Activated CD8-positive, alpha-beta T cell treated with anti-CD3 and anti-CD28 coated beads for 36 hours (primary cell): ENCODE results near the gene ADAMTS9. TPM values are rescaled to one million over a fixed set of nuclear protein-coding genes. Genes with fewer than 3 reads are reported as not detected.

Experiments used
- ATAC-seq: fragments of 200-7000 bp; cut with Tn5 transposase; one replicate; pipeline ENCODE4 v1.10.0; 2021; ENCODE audit warnings: mild to moderate bottlenecking, moderate library complexity
- CTCF ChIA-PET: fragments of 350-600 bp; sonication (Branson Sonifier 250); formaldehyde crosslinking; loops from one replicate; lab custom pipeline; 2021; ENCODE audit warnings: antibody characterized with exemption; lab: Charles Lee
- POLR2A ChIA-PET: fragments of 350-600 bp; sonication (Branson Sonifier 250); formaldehyde crosslinking; loops from one replicate; lab custom pipeline; 2021; ENCODE audit warnings: antibody characterized with exemption; lab: Charles Lee
- DNase-seq: peaks from one replicate; pipeline ENCODE4 v3.0.0-alpha.2; 2020
- H3K27ac Mint-ChIP-seq: one replicate; pipeline ENCODE4 v1.8.0; 2021; ENCODE audit warnings: mild to moderate bottlenecking, mixed read lengths
- H3K27me3 Mint-ChIP-seq: one replicate; pipeline ENCODE4 v1.8.0; 2021; ENCODE audit warnings: mixed read lengths
- H3K36me3 Mint-ChIP-seq: one replicate; pipeline ENCODE4 v1.8.0; 2021; ENCODE audit warnings: low read depth, mixed read lengths
- H3K4me1 Mint-ChIP-seq: one replicate; pipeline ENCODE4 v1.8.0; 2021; ENCODE audit warnings: low read depth, mixed read lengths
- H3K4me3 Mint-ChIP-seq: one replicate; pipeline ENCODE4 v1.8.0; 2021; ENCODE audit warnings: mild to moderate bottlenecking, moderate library complexity, mixed read lengths
- H3K9me3 Mint-ChIP-seq: one replicate; pipeline ENCODE4 v1.8.0; 2021; ENCODE audit warnings: mixed read lengths
- CTCF ChIP-seq: fragments of 200-600 bp; IDR thresholded peaks from one replicate; pipeline ENCODE4 v1.8.0; 2022; ENCODE audit warnings: antibody characterized with exemption, mild to moderate bottlenecking
- intact Hi-C: fragments of 100-400 bp; cut with micrococcal nuclease; formaldehyde crosslinking; loops from one replicate; pipeline ENCODE4 v1.10.0; 2022
- total RNA-seq, 2 experiments: library from RNA; stranded (reverse); gene quantifications; one replicate each; pipeline ENCODE4 v1.2.3, GENCODE V29; 2021

ADAMTS9 gene
- total RNA-seq, 2 experiments from 2014 or later = not detected

GRCh38 chr3:64642327-64643151 is 45.3 kb downstream of the ADAMTS9 start:
- no peaks in the 10 kb centered on the region for H3K9me3 Mint-ChIP-seq
- no peak overlapping the region for H3K27ac Mint-ChIP-seq
- no peaks in the 10 kb centered on the region for H3K27me3 Mint-ChIP-seq
- intact Hi-C loops = no loop called here
- no peaks in the 10 kb centered on the region for H3K36me3 Mint-ChIP-seq
- no peak for TF ChIP-seq CTCF
- DNase-seq = no peak
- no peaks in the 10 kb centered on the region for H3K4me1 Mint-ChIP-seq
- CTCF ChIA-PET = no interaction called here
- ATAC-seq = no peak
- no peak overlapping the region for H3K4me3 Mint-ChIP-seq
- POLR2A ChIA-PET = no interaction called here

- H3K27me3 Mint-ChIP-seq = no peaks in the 10 kb centered on the region
- POLR2A ChIA-PET = no interaction called here
- intact Hi-C loops = no loop called here
- no peak overlapping the region for H3K27ac Mint-ChIP-seq
- CTCF ChIA-PET = no interaction called here
- H3K9me3 Mint-ChIP-seq = no peaks in the 10 kb centered on the region
- no peaks in the 10 kb centered on the region for H3K36me3 Mint-ChIP-seq
- no peak overlapping the region for H3K4me3 Mint-ChIP-seq
- no peak for TF ChIP-seq CTCF
- no peak for ATAC-seq
- DNase-seq = no peak
- H3K4me1 Mint-ChIP-seq = no peaks in the 10 kb centered on the region
Observed at GRCh38 chr3:64638981-64639481, 48.8 kb downstream of the ADAMTS9 start.

- ChIA-PET POLR2A (no interaction called here), CTCF (no interaction called here)
- H3K4me3 Mint-ChIP-seq = no peak overlapping the region
- TF ChIP-seq CTCF = no peak
- H3K4me1 Mint-ChIP-seq = no peaks in the 10 kb centered on the region
- no peak for ATAC-seq
- intact Hi-C loops = no loop called here
- no peaks in the 10 kb centered on the region for H3K27me3 Mint-ChIP-seq
- no peak overlapping the region for H3K27ac Mint-ChIP-seq
- no peaks in the 10 kb centered on the region for H3K36me3 Mint-ChIP-seq
- DNase-seq = no peak
- no peaks in the 10 kb centered on the region for H3K9me3 Mint-ChIP-seq
Observed at GRCh38 chr3:64638511-64638910, 49.3 kb downstream of the ADAMTS9 start.

GRCh38 chr3:64634417-64634816 is 53.4 kb downstream of the ADAMTS9 start:
- Mint-ChIP-seq H3K27me3 (no peaks in the 10 kb centered on the region), H3K36me3 (no peaks in the 10 kb centered on the region), H3K4me1 (no peaks in the 10 kb centered on the region), H3K9me3 (peaks cover 1% of the 10 kb centered on the region), H3K27ac (no peak overlapping the region), H3K4me3 (no peak overlapping the region)
- TF ChIP-seq CTCF = no peak
- POLR2A ChIA-PET = no interaction called here
- CTCF ChIA-PET = no interaction called here
- no peak for ATAC-seq
- no peak for DNase-seq
- intact Hi-C loops = no loop called here

- ChIA-PET POLR2A (no interaction called here), CTCF (no interaction called here)
- Mint-ChIP-seq H3K4me3 (no peak overlapping the region), H3K9me3 (peaks cover 5% of the 10 kb centered on the region), H3K27me3 (no peaks in the 10 kb centered on the region), H3K36me3 (no peaks in the 10 kb centered on the region), H3K4me1 (no peaks in the 10 kb centered on the region), H3K27ac (no peak overlapping the region)
- no peak for DNase-seq
- ATAC-seq = no peak
- no peak for TF ChIP-seq CTCF
- intact Hi-C loops = no loop called here
Observed at GRCh38 chr3:64631951-64632350, 55.8 kb downstream of the ADAMTS9 start.
